ENCODE measurements around the gene POU2AF2. TPM values are rescaled to one million over a fixed set of nuclear protein-coding genes. Genes with fewer than 3 reads are reported as not detected.

Gene POU2AF2
- not detected for total RNA-seq

- Histone ChIP-seq H3K36me3 (no peaks in the 10 kb centered on the region), H3K9me3 (no peaks in the 10 kb centered on the region), H3K4me3 (no peak within 1 kb of the TSS), H3K27me3 (peaks cover 0 to 26% (median 0%) of the 10 kb centered on the region in 4 donors), H3K4me1 (no peaks in the 10 kb centered on the region), H3K27ac (no peak within 1 kb of the TSS)
- intact Hi-C loops (cut with DNase I), result no loop called here
- DNase-seq, result no peak
- TF ChIP-seq POLR2A (IDR thresholded peaks at IDR 0.05) (no peak), CTCF (IDR thresholded peaks at IDR 0.05) (no peak)
- WGBS, 2 donors, result 70 to 89% methylated on average over 1 of the region's 1 CpG
Measured at GRCh38 chr11:111245425-111245824, at the start of gene POU2AF2. TSS of gene POU2AF2 (plus strand) at chr11:111245725. CDS start at chr11:111245854, 129 bp downstream.

- WGBS, 2 donors, result 57 to 58% methylated on average over 3 of the region's 3 CpGs
- H3K4me1 ChIP-seq, result no peaks in the 10 kb centered on the region
- no peak overlapping the region for H3K27ac ChIP-seq
- no peak for DNase-seq
- TF ChIP-seq POLR2A (IDR thresholded peaks at IDR 0.05) (no peak), CTCF (IDR thresholded peaks at IDR 0.05) (no peak)
- intact Hi-C loops (cut with DNase I), result no loop called here
- H3K9me3 ChIP-seq, result no peaks in the 10 kb centered on the region
- no peaks in the 10 kb centered on the region for H3K36me3 ChIP-seq
- no peaks in the 10 kb centered on the region for H3K27me3 ChIP-seq
- H3K4me3 ChIP-seq, result no peak overlapping the region
Measured at GRCh38 chr11:111200010-111200534, 45.5 kb upstream of the POU2AF2 start.

GRCh38 chr11:111204211-111204610, 41.3 kb upstream of the POU2AF2 start:
- Histone ChIP-seq H3K27me3 (no peaks in the 10 kb centered on the region), H3K4me1 (peaks cover 0 to 3% (median 0%) of the 10 kb centered on the region in 3 donors), H3K36me3 (no peaks in the 10 kb centered on the region), H3K4me3 (no peak overlapping the region), H3K27ac (no peak overlapping the region), H3K9me3 (no peaks in the 10 kb centered on the region)
- DNase-seq, result no peak
- TF ChIP-seq CTCF (IDR thresholded peaks at IDR 0.05), result no peak
- TF ChIP-seq POLR2A (IDR thresholded peaks at IDR 0.05), result no peak
- intact Hi-C loops (cut with DNase I), result no loop called here

GRCh38 chr11:111205632-111206385, 39.7 kb upstream of the POU2AF2 start:
- WGBS, 2 donors, result 72 to 85% methylated on average over 3 of the region's 3 CpGs
- Histone ChIP-seq H3K4me3 (no peak overlapping the region), H3K9me3 (no peaks in the 10 kb centered on the region), H3K4me1 (peaks cover 0 to 3% (median 0%) of the 10 kb centered on the region in 3 donors), H3K27ac (no peak overlapping the region), H3K36me3 (no peaks in the 10 kb centered on the region), H3K27me3 (no peaks in the 10 kb centered on the region)
- DNase-seq, result no peak
- TF ChIP-seq POLR2A (IDR thresholded peaks at IDR 0.05) (no peak), CTCF (IDR thresholded peaks at IDR 0.05) (no peak)
- intact Hi-C loops (cut with DNase I), result no loop called here

- Histone ChIP-seq H3K9me3 (no peaks in the 10 kb centered on the region), H3K27me3 (no peaks in the 10 kb centered on the region), H3K27ac (no peak overlapping the region), H3K4me3 (no peak overlapping the region), H3K36me3 (no peaks in the 10 kb centered on the region), H3K4me1 (peaks cover 0 to 3% (median 0%) of the 10 kb centered on the region in 3 donors)
- WGBS, 2 donors, result 14 to 30% methylated on average over 1 of the region's 1 CpG
- DNase-seq, result no peak
- intact Hi-C loops (cut with DNase I), result no loop called here
- TF ChIP-seq CTCF (IDR thresholded peaks at IDR 0.05), result no peak
Measured at GRCh38 chr11:111206472-111206871, 39.1 kb upstream of the POU2AF2 start.

Data from esophagus squamous epithelium (tissue), 5 donors.